GM19455 (cell line): ENCODE data around the gene GATM.
"Not testable (repeated sequence)": the region's sequence is repeated elsewhere in the genome, so short reads cannot be mapped to it uniquely, and the experiment has no call there.

Experiments used
- ATAC-seq: cut with Tn5 transposase; IDR thresholded peaks from one replicate; pipeline ENCODE4 v1.9.1; 2021; ENCODE audit not compliant: unreplicated experiment

Gene GATM

GRCh38 chr15:45389351-45389750 lies 11.0 kb upstream of the GATM start:
- ATAC-seq = no peak

GRCh38 chr15:45387380-45388007 lies 9.2 kb upstream of the GATM start:
- no peak for ATAC-seq

GRCh38 chr15:45386974-45387373 lies 8.6 kb upstream of the GATM start:
- no peak for ATAC-seq

- ATAC-seq = no peak
Observed at GRCh38 chr15:45386420-45386819, 8.1 kb upstream of the GATM start.

GRCh38 chr15:45385590-45385989 lies 7.2 kb upstream of the GATM start:
- no peak for ATAC-seq

GRCh38 chr15:45384700-45385099 lies 6.4 kb upstream of the GATM start:
- no peak for ATAC-seq

- no peak for ATAC-seq
Observed at GRCh38 chr15:45378913-45379262, 544 bp upstream of the GATM start.

- ATAC-seq = peak; percentile 33
Observed at GRCh38 chr15:45377609-45378148, 665 bp downstream of the GATM start.

GRCh38 chr15:45376967-45377608 lies 1.3 kb downstream of the GATM start:
- no peak for ATAC-seq

- no peak for ATAC-seq
Observed at GRCh38 chr15:45376300-45376928, 1.9 kb downstream of the GATM start.

GRCh38 chr15:45375836-45376235 lies 2.5 kb downstream of the GATM start:
- ATAC-seq = no peak

GRCh38 chr15:45373976-45374375 lies 4.4 kb downstream of the GATM start:
- no peak for ATAC-seq

- ATAC-seq = no peak
Observed at GRCh38 chr15:45372041-45372995, 6.0 kb downstream of the GATM start.

GRCh38 chr15:45371546-45371945 lies 6.8 kb downstream of the GATM start:
- no peak for ATAC-seq

GRCh38 chr15:45370042-45370441 lies 8.3 kb downstream of the GATM start:
- ATAC-seq = not testable (repeated sequence)

GRCh38 chr15:45367222-45367621 lies 11.1 kb downstream of the GATM start:
- ATAC-seq = not testable (repeated sequence)

- ATAC-seq = no peak
Observed at GRCh38 chr15:45364271-45364670, 14.1 kb downstream of the GATM start.

GRCh38 chr15:45363801-45364200 lies 14.5 kb downstream of the GATM start:
- ATAC-seq = no peak

- no peak for ATAC-seq
Observed at GRCh38 chr15:45363334-45363733, 15.0 kb downstream of the GATM start.

- ATAC-seq = no peak
Observed at GRCh38 chr15:45362419-45362818, 15.9 kb downstream of the GATM start.

- ATAC-seq = no peak
Observed at GRCh38 chr15:45361878-45362277, 16.5 kb downstream of the GATM start.
